Neural progenitor cell (in vitro differentiated cells): ENCODE measurements around the gene C3orf70.

ENCODE experiments used
- CTCF ChIP-seq: fragments of 200-600 bp; sonication (generic); IDR thresholded peaks from 2 replicates; pipeline ENCODE4 v1.5.1; 2017; ENCODE audit warnings: antibody characterized with exemption, mild to moderate bottlenecking
- EZH2 ChIP-seq: fragments of 200-600 bp; sonication (generic); IDR thresholded peaks from 2 replicates; pipeline ENCODE4 v1.6.1; 2017; ENCODE audit warnings: antibody characterized with exemption, mild to moderate bottlenecking, moderate library complexity

GRCh38 chr3:185058796-185059195, 94.1 kb downstream of the C3orf70 start:
- no peak for TF ChIP-seq CTCF
- TF ChIP-seq EZH2, result no peak
